IMR-90 (cell line): Measurements from ENCODE around the gene C1QTNF8. TPM values are rescaled to one million over a fixed set of nuclear protein-coding genes. Genes with fewer than 3 reads are reported as not detected.

Source experiments
- ATAC-seq: fragments of 200-7000 bp; cut with Tn5 transposase; 2 replicates; pipeline ENCODE4 v1.9.1; 2020; ENCODE audit warnings: low read depth, mild to moderate bottlenecking, moderate library complexity
- BruUV-seq: library from RNA; stranded (reverse); fragments of 400-500 nt; replicated peaks from 2 replicates; lab custom pipeline; 2021; lab: Mats Ljungman, UMichigan
- CTCF ChIA-PET: fragments of 300-600 bp; formaldehyde crosslinking; extraction: SDS; loops from one replicate; lab custom pipeline; 2021; ENCODE audit warnings: antibody characterized with exemption; lab: Yijun Ruan, JAX
- POLR2A ChIA-PET: fragments of 300-600 bp; sonication (Branson Sonifier 250); formaldehyde crosslinking; loops from one replicate; lab custom pipeline; 2022; ENCODE audit warnings: antibody characterized with exemption; ENCODE audit not compliant: unreplicated experiment; lab: Charles Lee
- DNase-seq: peaks from one replicate; pipeline ENCODE4 v3.0.0; 2013
- H2AFZ ChIP-seq: replicated peaks from 2 replicates; pipeline ENCODE3; 2013; ENCODE audit warnings: low read length, mild to moderate bottlenecking; ENCODE audit not compliant: poor library complexity
- H2AK5ac ChIP-seq: 2 replicates; pipeline ENCODE4 v1.6.1; 2013; ENCODE audit warnings: low read depth, low read length, inconsistent platforms
- H2AK9ac ChIP-seq: replicated peaks from 2 replicates; pipeline ENCODE3; 2013; ENCODE audit warnings: mild to moderate bottlenecking, low read depth, low read length, moderate library complexity; ENCODE audit not compliant: poor library complexity
- H2BK120ac ChIP-seq: 2 replicates; pipeline ENCODE4 v1.6.1; 2013; ENCODE audit warnings: low read depth, low read length, inconsistent platforms
- H2BK15ac ChIP-seq: 3 replicates; pipeline ENCODE4 v1.6.1; 2013; ENCODE audit warnings: low read depth, low read length, inconsistent platforms
- H2BK20ac ChIP-seq: 2 replicates; pipeline ENCODE4 v1.6.1; 2013; ENCODE audit warnings: low read depth, mild to moderate bottlenecking, inconsistent platforms, low read length, moderate library complexity
- H2BK5ac ChIP-seq: 2 replicates; pipeline ENCODE4 v1.6.1; 2013; ENCODE audit warnings: mild to moderate bottlenecking, low read depth, low read length, inconsistent platforms; ENCODE audit not compliant: poor library complexity, severe bottlenecking
- H3K14ac ChIP-seq: replicated peaks from 2 replicates; pipeline ENCODE4 v1.6.1; 2013; ENCODE audit warnings: low read depth, low read length, inconsistent platforms
- H3K18ac ChIP-seq: 2 replicates; pipeline ENCODE4 v1.6.1; 2013; ENCODE audit warnings: low read depth, low read length, control low read depth
- H3K23ac ChIP-seq: 2 replicates; pipeline ENCODE4 v1.6.1; 2013; ENCODE audit warnings: low read depth, low read length, inconsistent platforms
- H3K27ac ChIP-seq: 2 replicates; pipeline ENCODE4 v1.5.1; 2013; ENCODE audit warnings: mild to moderate bottlenecking, control low read depth, low read length; ENCODE audit not compliant: insufficient read depth
- H3K27me3 ChIP-seq: 2 replicates; pipeline ENCODE4 v1.6.1; 2013; ENCODE audit warnings: low read length; ENCODE audit not compliant: control insufficient read depth, insufficient read depth
- H3K36me3 ChIP-seq: 2 replicates; pipeline ENCODE4 v1.6.1; 2013; ENCODE audit warnings: low read length, mixed read lengths; ENCODE audit not compliant: control insufficient read depth, insufficient read depth
- H3K4ac ChIP-seq: 2 replicates; pipeline ENCODE4 v1.6.1; 2013; ENCODE audit warnings: low read depth, low read length, inconsistent platforms
- H3K4me1 ChIP-seq: 2 replicates; pipeline ENCODE4 v1.6.1; 2013; ENCODE audit warnings: low read length, mixed read lengths; ENCODE audit not compliant: control insufficient read depth, insufficient read depth
- H3K4me2 ChIP-seq: 2 replicates; pipeline ENCODE4 v1.6.1; 2013; ENCODE audit warnings: low read depth, mild to moderate bottlenecking, control low read depth, low read length, moderate library complexity
- H3K4me3 ChIP-seq: 2 replicates; pipeline ENCODE4 v1.5.1; 2013; ENCODE audit warnings: low read depth, mild to moderate bottlenecking, control low read depth, low read length, moderate library complexity; ENCODE audit not compliant: insufficient read depth
- H3K56ac ChIP-seq: 2 replicates; pipeline ENCODE4 v1.6.1; 2013; ENCODE audit warnings: low read length, inconsistent platforms; ENCODE audit not compliant: insufficient read depth; ENCODE audit errors: extremely low read depth
- H3K79me1 ChIP-seq, 2 experiments: 2 replicates each; pipeline ENCODE4 v1.6.1; 2013; ENCODE audit warnings: low read length in 2 of 2, inconsistent platforms in 1 of 2, low read depth in 1 of 2
- H3K9ac ChIP-seq: 2 replicates; pipeline ENCODE4 v1.6.1; 2013; ENCODE audit warnings: low read depth, low read length, control low read depth
- H3K9me1 ChIP-seq: 2 replicates; pipeline ENCODE4 v1.6.1; 2013; ENCODE audit warnings: low read length, inconsistent platforms; ENCODE audit not compliant: insufficient read depth
- H3K9me3 ChIP-seq: 2 replicates; pipeline ENCODE4 v1.6.1; 2013; ENCODE audit warnings: low read length; ENCODE audit not compliant: control insufficient read depth, insufficient read depth
- H4K20me1 ChIP-seq: 2 replicates; pipeline ENCODE4 v1.6.1; 2013; ENCODE audit warnings: low read length, inconsistent platforms; ENCODE audit not compliant: insufficient read depth
- H4K5ac ChIP-seq: 2 replicates; pipeline ENCODE4 v1.6.1; 2013; ENCODE audit warnings: mild to moderate bottlenecking, low read depth, low read length, control low read depth
- H4K8ac ChIP-seq, 2 experiments: 2 replicates each; pipeline ENCODE4 v1.6.1; 2013; ENCODE audit warnings: low read depth in 2 of 2, low read length in 2 of 2, control low read depth in 1 of 2, inconsistent platforms in 1 of 2
- H4K91ac ChIP-seq: 2 replicates; pipeline ENCODE4 v1.6.1; 2013; ENCODE audit warnings: low read depth, low read length, inconsistent platforms; ENCODE audit not compliant: insufficient read depth
- BHLHE40 ChIP-seq: fragments of 150-350 bp; IDR thresholded peaks from 2 replicates; pipeline ENCODE4 v1.6.1; 2016; ENCODE audit warnings: mild to moderate bottlenecking, low read depth, low read length
- CEBPB ChIP-seq: IDR thresholded peaks from 2 replicates; pipeline ENCODE4 v1.6.1; 2012; ENCODE audit warnings: low read depth, low read length, improper control_type of control experiment
- MAFK ChIP-seq: IDR thresholded peaks from 2 replicates; pipeline ENCODE4 v1.6.1; 2012; ENCODE audit warnings: low read depth, low read length, improper control_type of control experiment
- MXI1 ChIP-seq: IDR thresholded peaks from 2 replicates; pipeline ENCODE4 v1.6.1; 2012; ENCODE audit warnings: low read depth, mild to moderate bottlenecking, low read length, moderate library complexity, borderline replicate concordance
- POLR2A ChIP-seq: IDR thresholded peaks from 2 replicates; pipeline ENCODE4 v1.6.1; 2012; ENCODE audit warnings: mild to moderate bottlenecking, low read depth, low read length
- RAD21 ChIP-seq: IDR thresholded peaks from 2 replicates; pipeline ENCODE4 v1.6.1; 2012; ENCODE audit warnings: low read length, improper control_type of control experiment
- RCOR1 ChIP-seq: IDR thresholded peaks from 2 replicates; pipeline ENCODE4 v1.6.1; 2012; ENCODE audit warnings: mild to moderate bottlenecking, low read length, improper control_type of control experiment; ENCODE audit not compliant: insufficient replicate concordance
- RFX5 ChIP-seq: IDR thresholded peaks from 2 replicates; pipeline ENCODE4 v1.8.0; 2012; ENCODE audit warnings: low read depth, mild to moderate bottlenecking, low read length, moderate library complexity
- WGBS, 2 experiments: methylation state at CpG; one replicate each; pipeline versions ENCODE4 v1.1.5 to v1.1.7; 2013; ENCODE audit warnings: missing lambda C conversion rate in 2 of 2; ENCODE audit not compliant: insufficient read length in 1 of 2; ENCODE audit errors: extremely low coverage in 2 of 2; 5-methylcytosine and 5-hydroxymethylcytosine counted together
- dilution Hi-C: fragments of 300-500 bp; cut with HindIII; formaldehyde crosslinking; loops from one replicate; pipeline ENCODE4 v1.14.3; 2018; ENCODE audit warnings: low sequenced_read_pairs; ENCODE audit not compliant: unreplicated experiment
- in situ Hi-C: fragments of 300-500 bp; cut with MboI; formaldehyde crosslinking; loops from 3 replicates; pipeline ENCODE4 v1.14.3; 2019; ENCODE audit warnings: low sequenced_read_pairs, inconsistent platforms, mixed read lengths
- intact Hi-C: fragments of 100-400 bp; cut with micrococcal nuclease; formaldehyde crosslinking; loops from 2 replicates; pipeline ENCODE4 v1.10.0; 2022
- polyA plus RNA-seq, 3 experiments: library from polyadenylated mRNA; depleted of rRNA; stranded (reverse); fragments of >200 nt; gene quantifications; 2 replicates each; pipeline ENCODE4 v1.2.3, GENCODE V29; 2012; ENCODE audit warnings: low replicate concordance in 1 of 3
- total RNA-seq: library from RNA; depleted of rRNA; stranded (reverse); fragments of >200 nt; gene quantifications from 2 replicates; pipeline ENCODE4 v1.2.3, GENCODE V29; 2012
- TF ChIP-seq, protein P1 (sequence below): fragments of 150-350 bp; IDR thresholded peaks from 2 replicates; pipeline ENCODE4 v1.6.1; 2016; ENCODE audit warnings: low read depth, mild to moderate bottlenecking, low read length, moderate library complexity, borderline replicate concordance
- TF ChIP-seq, protein P2 (sequence below): conservative IDR thresholded peaks from 2 replicates; pipeline ENCODE4 v1.5.1; 2012; ENCODE audit warnings: mild to moderate bottlenecking, low read depth, low read length, improper control_type of control experiment
- TF ChIP-seq, protein P3 (sequence below): fragments of 150-350 bp; IDR thresholded peaks from 2 replicates; pipeline ENCODE4 v1.6.1; 2017; ENCODE audit warnings: mild to moderate bottlenecking, antibody characterized with exemption, low read length, low read depth

Gene C1QTNF8
- total and polyA plus RNA-seq, 2 of the 4 experiments (the other 2 are of a cell fraction): not detected

DNA sequence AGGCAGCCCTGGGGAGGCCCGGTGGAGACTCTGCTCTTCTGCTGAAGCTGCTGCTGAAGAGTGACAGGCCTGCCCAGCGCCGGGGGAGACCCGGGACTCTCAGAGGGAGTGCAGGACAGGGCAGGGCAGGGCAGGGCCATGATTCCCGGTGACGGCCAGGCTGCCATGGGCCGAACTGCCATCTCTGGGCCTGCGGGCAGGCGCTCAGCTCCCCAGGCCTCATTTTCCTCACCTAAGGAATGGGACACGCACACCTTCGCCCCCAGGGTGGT, 46.1 kb downstream of the C1QTNF8 start:
- Histone ChIP-seq H4K91ac (no peak overlapping the region), H3K18ac (no peak overlapping the region), H4K5ac (no peak overlapping the region), H3K27ac (no peak overlapping the region), H3K79me1 (no peaks in the 10 kb centered on the region), H2AK5ac (no peak overlapping the region), H2AFZ (no peak overlapping the region), H4K20me1 (no peaks in the 10 kb centered on the region), H3K27me3 (peaks cover 27% of the 10 kb centered on the region), H3K4ac (no peak overlapping the region), H3K56ac (no peak overlapping the region), H2AK9ac (no peak overlapping the region), H2BK20ac (no peak overlapping the region), H3K9ac (no peak overlapping the region), H3K4me3 (no peak overlapping the region), H4K8ac (no peak overlapping the region), H3K4me2 (no peak overlapping the region), H3K9me3 (no peaks in the 10 kb centered on the region), H3K23ac (no peak overlapping the region), H3K14ac (no peak overlapping the region), H3K4me1 (no peaks in the 10 kb centered on the region), H2BK15ac (no peak overlapping the region), H2BK120ac (no peak overlapping the region), H3K9me1 (no peaks in the 10 kb centered on the region), H3K36me3 (no peaks in the 10 kb centered on the region), H2BK5ac (no peak overlapping the region)
- ATAC-seq (no peak), DNase-seq (no peak)
- ChIA-PET POLR2A (no interaction called here), CTCF (no interaction called here)
- 58% methylated on average over 9 of the region's 11 CpGs; no CpG with 5 or more reads in 1 of the 2 experiments for WGBS, 2 experiments
- no TSS peak for BruUV-seq
- dilution Hi-C loops: no loop called here
- in situ Hi-C loops: loop anchor here (5.0 to 25.0 kb wide), 2 partner anchors 238 to 338 kb away; partner anchors contain the start of genes ANTKMT, FBXL16 and METRN
- intact Hi-C loops: no loop called here
- TF ChIP-seq RAD21 (no peak), MXI1 (no peak), BHLHE40 (no peak), RFX5 (no peak), RCOR1 (no peak), POLR2A (no peak), MAFK (no peak), CEBPB (no peak)
- TF ChIP-seq, protein P1, sequence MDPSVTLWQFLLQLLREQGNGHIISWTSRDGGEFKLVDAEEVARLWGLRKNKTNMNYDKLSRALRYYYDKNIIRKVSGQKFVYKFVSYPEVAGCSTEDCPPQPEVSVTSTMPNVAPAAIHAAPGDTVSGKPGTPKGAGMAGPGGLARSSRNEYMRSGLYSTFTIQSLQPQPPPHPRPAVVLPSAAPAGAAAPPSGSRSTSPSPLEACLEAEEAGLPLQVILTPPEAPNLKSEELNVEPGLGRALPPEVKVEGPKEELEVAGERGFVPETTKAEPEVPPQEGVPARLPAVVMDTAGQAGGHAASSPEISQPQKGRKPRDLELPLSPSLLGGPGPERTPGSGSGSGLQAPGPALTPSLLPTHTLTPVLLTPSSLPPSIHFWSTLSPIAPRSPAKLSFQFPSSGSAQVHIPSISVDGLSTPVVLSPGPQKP: no peak
- TF ChIP-seq, protein P2, sequence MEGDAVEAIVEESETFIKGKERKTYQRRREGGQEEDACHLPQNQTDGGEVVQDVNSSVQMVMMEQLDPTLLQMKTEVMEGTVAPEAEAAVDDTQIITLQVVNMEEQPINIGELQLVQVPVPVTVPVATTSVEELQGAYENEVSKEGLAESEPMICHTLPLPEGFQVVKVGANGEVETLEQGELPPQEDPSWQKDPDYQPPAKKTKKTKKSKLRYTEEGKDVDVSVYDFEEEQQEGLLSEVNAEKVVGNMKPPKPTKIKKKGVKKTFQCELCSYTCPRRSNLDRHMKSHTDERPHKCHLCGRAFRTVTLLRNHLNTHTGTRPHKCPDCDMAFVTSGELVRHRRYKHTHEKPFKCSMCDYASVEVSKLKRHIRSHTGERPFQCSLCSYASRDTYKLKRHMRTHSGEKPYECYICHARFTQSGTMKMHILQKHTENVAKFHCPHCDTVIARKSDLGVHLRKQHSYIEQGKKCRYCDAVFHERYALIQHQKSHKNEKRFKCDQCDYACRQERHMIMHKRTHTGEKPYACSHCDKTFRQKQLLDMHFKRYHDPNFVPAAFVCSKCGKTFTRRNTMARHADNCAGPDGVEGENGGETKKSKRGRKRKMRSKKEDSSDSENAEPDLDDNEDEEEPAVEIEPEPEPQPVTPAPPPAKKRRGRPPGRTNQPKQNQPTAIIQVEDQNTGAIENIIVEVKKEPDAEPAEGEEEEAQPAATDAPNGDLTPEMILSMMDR: no peak
- TF ChIP-seq, protein P3, sequence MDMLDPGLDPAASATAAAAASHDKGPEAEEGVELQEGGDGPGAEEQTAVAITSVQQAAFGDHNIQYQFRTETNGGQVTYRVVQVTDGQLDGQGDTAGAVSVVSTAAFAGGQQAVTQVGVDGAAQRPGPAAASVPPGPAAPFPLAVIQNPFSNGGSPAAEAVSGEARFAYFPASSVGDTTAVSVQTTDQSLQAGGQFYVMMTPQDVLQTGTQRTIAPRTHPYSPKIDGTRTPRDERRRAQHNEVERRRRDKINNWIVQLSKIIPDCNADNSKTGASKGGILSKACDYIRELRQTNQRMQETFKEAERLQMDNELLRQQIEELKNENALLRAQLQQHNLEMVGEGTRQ: no peak
